ENCODE data around the gene TUFT1. TPM values are rescaled to one million over a fixed set of nuclear protein-coding genes. Genes with fewer than 3 reads are reported as not detected.
A peak's percentile ranks its signal among the peaks of the same experiment; 100 is the strongest.

Gene TUFT1
- total RNA-seq, 4 donors from 2014 or later: 83.4 to 121 (median 91.5) TPM

DNA sequence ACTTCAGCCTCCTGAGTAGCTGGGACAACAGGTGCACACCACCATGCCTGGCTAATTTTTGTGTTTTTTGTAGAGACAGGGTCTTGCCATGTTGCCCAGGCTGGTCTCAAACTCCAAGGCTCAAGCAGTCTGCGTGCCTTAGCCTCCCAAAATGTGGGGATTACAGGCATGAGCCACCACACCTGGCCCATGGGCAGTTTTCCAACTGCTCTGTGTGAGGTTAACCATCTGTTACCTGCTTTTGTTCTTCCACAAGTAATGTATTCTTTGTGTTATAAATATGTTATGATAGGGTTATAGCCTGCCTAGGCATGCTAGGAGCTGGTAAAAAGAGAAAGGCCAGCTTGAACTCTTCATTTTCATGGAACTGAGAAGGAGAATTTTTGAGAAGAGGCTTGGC lies 30.7 kb downstream of the TUFT1 start:
- H3K4me1 ChIP-seq: peaks cover 57% of the 10 kb centered on the region
- DNase-seq (ENCODE audit: low spot score in 2 of 2): no peak
- H3K9me3 ChIP-seq: no peaks in the 10 kb centered on the region
- TF ChIP-seq, protein P1, sequence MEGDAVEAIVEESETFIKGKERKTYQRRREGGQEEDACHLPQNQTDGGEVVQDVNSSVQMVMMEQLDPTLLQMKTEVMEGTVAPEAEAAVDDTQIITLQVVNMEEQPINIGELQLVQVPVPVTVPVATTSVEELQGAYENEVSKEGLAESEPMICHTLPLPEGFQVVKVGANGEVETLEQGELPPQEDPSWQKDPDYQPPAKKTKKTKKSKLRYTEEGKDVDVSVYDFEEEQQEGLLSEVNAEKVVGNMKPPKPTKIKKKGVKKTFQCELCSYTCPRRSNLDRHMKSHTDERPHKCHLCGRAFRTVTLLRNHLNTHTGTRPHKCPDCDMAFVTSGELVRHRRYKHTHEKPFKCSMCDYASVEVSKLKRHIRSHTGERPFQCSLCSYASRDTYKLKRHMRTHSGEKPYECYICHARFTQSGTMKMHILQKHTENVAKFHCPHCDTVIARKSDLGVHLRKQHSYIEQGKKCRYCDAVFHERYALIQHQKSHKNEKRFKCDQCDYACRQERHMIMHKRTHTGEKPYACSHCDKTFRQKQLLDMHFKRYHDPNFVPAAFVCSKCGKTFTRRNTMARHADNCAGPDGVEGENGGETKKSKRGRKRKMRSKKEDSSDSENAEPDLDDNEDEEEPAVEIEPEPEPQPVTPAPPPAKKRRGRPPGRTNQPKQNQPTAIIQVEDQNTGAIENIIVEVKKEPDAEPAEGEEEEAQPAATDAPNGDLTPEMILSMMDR (IDR thresholded peaks at IDR 0.05): no peak
- TF ChIP-seq POLR2AphosphoS5 (IDR thresholded peaks at IDR 0.05) (no peak), EP300 (IDR thresholded peaks at IDR 0.05) (no peak), POLR2A (IDR thresholded peaks at IDR 0.05) (no peak)
- peaks cover 22% of the 10 kb centered on the region for H3K36me3 ChIP-seq
- H3K4me3 ChIP-seq: no peak overlapping the region
- 45% methylated on average over 1 of the region's 1 CpG for WGBS
- no peak overlapping the region for H3K27ac ChIP-seq
- H3K27me3 ChIP-seq: no peaks in the 10 kb centered on the region

DNA sequence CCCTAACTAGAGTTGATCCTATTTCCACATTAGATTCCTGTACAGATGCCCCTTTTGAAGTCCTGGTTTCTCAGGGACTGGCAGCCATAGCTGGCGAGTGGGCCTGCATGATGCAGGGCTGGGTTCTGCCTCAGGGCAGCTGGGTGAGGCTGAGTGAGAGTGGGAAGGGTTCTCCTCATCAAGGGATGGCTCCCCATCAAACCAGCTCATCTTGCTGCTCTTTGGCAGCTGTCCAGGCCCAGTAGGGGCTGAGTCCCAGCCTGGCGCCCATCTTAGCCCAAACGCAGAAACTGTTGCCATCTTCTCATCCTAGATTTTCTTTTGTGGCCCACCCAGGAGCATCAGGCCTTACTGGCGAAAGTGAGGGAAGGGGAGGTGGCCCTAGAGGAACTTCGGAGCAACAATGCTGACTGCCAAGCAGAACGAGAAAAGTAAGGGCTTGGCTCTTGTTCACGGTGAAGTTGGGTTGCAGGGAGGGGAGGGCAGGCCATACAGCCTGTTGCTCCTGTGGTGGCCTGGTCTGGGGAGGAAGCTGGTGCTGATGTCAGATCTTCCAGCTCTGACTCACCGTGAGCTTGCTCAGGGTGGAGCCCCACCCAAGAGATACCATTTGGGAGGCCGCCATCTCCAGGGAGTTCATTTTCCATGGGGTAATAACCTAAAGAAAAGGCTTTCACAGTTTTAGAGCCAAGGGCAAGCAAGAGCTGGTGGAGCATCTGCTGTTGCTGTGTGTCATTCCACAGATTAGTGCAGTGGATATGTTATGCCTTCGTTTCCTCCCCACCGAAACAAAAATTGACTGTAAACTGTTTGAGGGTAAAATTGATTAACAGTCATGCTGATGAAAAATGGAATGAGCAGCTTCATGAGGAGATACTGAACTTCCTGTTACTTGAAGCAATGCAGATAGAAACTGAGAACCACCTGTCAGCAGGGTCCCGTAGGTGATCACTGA lies 34.7 kb downstream of the TUFT1 start:
- 52% methylated on average over 11 of the region's 12 CpGs for whole genome bisulfite sequencing
- peak overlapping the region; percentile 82 for H3K27ac ChIP-seq
- TF ChIP-seq POLR2AphosphoS5 (IDR thresholded peaks at IDR 0.05): no peak
- TF ChIP-seq POLR2A (IDR thresholded peaks at IDR 0.05): no peak
- no peak for TF ChIP-seq EP300 (IDR thresholded peaks at IDR 0.05)
- TF ChIP-seq, protein P1 (IDR thresholded peaks at IDR 0.05): no peak
- H3K36me3 ChIP-seq: peaks cover 30% of the 10 kb centered on the region
- peaks cover 47% of the 10 kb centered on the region for H3K4me1 ChIP-seq
- H3K4me3 ChIP-seq: no peak overlapping the region
- no peaks in the 10 kb centered on the region for H3K9me3 ChIP-seq
- DNase-seq (ENCODE audit: low spot score in 2 of 2): peak in 1 of 2 donors; percentile 70
- no peaks in the 10 kb centered on the region for H3K27me3 ChIP-seq

DNA sequence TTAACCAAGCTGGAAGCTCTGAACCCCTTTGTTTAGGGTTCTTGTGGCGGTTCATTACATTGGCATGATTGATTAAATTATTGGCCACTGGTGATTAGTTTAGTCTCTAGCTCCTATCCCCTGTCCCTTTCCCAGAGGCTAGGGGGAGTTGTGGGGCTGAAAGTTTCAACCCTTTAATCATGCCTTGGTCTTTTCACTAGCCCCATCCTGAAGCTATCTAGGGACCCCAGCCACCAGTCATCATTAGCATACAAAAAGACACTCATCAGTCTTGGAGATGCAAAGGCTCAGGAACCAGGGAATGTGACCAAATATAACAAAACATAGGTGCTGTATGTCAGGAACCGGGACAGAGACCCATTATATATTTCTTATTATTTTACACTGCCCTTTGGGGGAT lies 37.1 kb downstream of the TUFT1 start:
- no peak overlapping the region for H3K27ac ChIP-seq
- no peaks in the 10 kb centered on the region for H3K9me3 ChIP-seq
- H3K4me3 ChIP-seq: no peak overlapping the region
- H3K4me1 ChIP-seq: peaks cover 50% of the 10 kb centered on the region
- 89% methylated on average over 2 of the region's 2 CpGs for WGBS
- H3K36me3 ChIP-seq: peaks cover 21% of the 10 kb centered on the region
- TF ChIP-seq POLR2A (IDR thresholded peaks at IDR 0.05): no peak
- no peak for TF ChIP-seq POLR2AphosphoS5 (IDR thresholded peaks at IDR 0.05)
- TF ChIP-seq, protein P1 (IDR thresholded peaks at IDR 0.05): no peak
- TF ChIP-seq EP300 (IDR thresholded peaks at IDR 0.05): no peak
- no peak for DNase-seq (ENCODE audit: low spot score in 2 of 2)
- H3K27me3 ChIP-seq: no peaks in the 10 kb centered on the region

DNA sequence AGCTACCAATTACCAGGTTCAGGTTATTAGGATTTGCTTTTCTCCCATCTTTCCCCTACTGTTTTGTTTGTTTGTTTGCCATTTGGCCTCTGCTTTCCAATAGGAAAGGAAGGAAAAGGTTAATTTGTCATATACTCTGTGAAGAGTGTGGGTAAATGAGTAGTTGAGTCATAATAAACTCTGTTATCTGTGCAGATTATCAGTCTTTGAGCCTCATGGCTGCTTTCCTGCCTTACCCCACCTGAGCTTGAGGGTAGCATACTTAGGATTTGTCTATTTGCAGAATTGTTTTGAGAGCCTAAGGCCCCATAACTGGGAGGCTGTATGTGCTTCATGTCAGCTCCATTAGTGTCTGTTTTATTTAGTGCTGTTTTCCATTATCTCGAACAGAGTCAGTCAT lies 38.8 kb downstream of the TUFT1 start:
- H3K36me3 ChIP-seq: peaks cover 20% of the 10 kb centered on the region

DNA sequence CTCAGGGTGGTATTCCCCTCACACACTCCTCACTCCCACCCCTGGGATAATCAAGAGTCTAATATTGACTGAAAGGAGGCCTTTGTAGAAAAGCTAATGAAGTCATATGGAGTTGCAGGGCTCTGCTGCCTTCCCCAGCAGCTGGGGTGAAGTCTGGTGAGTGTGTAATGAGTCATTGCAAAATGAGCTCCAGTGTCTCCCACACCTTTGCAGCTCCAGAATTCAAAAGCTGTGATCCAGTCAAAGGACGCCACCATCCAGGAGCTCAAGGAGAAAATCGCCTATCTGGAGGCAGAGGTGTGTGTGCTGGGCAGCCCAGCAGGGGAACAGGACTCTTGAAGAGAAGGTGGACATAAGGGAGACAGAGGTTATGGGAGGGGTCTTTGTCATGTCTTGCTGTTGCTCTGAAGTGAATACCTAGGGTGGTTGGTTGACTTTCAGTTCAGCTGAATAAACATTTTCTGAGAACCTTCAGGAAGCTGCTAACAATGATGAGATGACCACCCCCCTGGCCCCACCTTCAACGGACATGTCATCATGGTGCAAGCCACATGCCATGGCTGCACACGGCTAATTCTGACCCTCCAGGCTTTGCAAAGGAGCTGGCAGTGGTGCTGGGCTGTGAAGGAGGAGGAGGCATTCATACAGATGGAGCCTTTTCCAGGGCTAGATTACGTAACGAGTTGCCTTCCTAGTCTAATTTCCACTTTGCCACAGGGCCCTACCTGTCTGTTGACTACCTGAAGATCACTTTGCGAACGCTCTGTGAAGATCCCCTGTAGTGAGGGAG lies 39.5 kb downstream of the TUFT1 start:
- Histone ChIP-seq H3K27ac (peak overlapping the region; percentile 62), H3K27me3 (no peaks in the 10 kb centered on the region), H3K36me3 (peaks cover 18% of the 10 kb centered on the region), H3K4me1 (peaks cover 65% of the 10 kb centered on the region), H3K9me3 (no peaks in the 10 kb centered on the region), H3K4me3 (no peak overlapping the region)
- no peak for DNase-seq (ENCODE audit: low spot score in 2 of 2)
- 48% methylated on average over 8 of the region's 8 CpGs for WGBS
- TF ChIP-seq, protein P1 (IDR thresholded peaks at IDR 0.05): no peak
- TF ChIP-seq EP300 (IDR thresholded peaks at IDR 0.05) (no peak), POLR2AphosphoS5 (IDR thresholded peaks at IDR 0.05) (no peak), POLR2A (IDR thresholded peaks at IDR 0.05) (no peak)

More for the DNA sequence above, 38.8 kb downstream of the TUFT1 start:
- Histone ChIP-seq H3K4me1 (peaks cover 65% of the 10 kb centered on the region), H3K9me3 (no peaks in the 10 kb centered on the region), H3K27me3 (no peaks in the 10 kb centered on the region), H3K27ac (peak overlapping the region; percentile 55), H3K4me3 (no peak overlapping the region)
- 59% methylated on average over 1 of the region's 1 CpG for WGBS
- no peak for DNase-seq (ENCODE audit: low spot score in 2 of 2)
- TF ChIP-seq POLR2AphosphoS5 (IDR thresholded peaks at IDR 0.05) (no peak), POLR2A (IDR thresholded peaks at IDR 0.05) (no peak), EP300 (IDR thresholded peaks at IDR 0.05) (no peak)
